NCI-H82 (cell line): Measurements from ENCODE around the gene PTPRT.

Experiments used
- DNase-seq: peaks from one replicate; lab custom pipeline; 2025; lab: John Stamatoyannopoulos, UW

PTPRT gene

DNA sequence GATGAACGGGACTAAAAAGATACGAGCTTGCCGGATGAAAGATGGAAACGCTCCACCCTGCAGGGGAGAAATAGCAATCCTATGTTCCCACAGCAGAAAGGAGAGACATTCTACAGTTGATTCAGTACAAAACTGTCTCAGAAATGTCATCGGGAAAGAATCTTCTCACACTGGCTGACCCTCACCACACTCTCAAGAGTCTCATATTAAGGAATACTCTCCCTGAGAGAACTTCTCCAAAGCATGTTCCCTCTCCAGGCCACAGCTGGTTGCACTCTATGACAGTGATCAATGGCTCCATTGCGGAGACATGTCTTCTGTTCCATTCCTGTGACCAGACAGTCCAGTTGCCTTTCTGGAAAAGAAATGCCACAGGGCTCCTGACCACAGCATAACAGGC is 813.6 kb downstream of the PTPRT start:
- DNase-seq: no peak

DNA sequence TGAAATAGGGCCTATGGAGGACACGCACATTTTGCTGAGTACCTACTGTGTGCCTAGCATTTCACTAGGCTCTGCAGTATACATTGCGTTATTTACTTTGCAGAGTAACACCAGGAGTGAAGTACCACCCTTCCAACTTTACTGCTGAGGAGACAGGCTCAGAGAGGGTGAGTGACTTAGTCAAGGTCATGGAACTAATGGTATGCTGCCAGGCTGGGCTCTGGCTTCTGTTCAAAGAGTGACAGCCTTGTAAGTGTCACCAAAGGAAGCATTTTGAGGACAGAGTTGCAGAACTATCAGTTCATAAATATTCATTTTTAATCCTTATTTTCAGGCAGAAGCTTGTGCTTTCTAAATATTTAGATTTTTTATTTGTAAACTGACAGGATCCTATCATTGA is 816.7 kb downstream of the PTPRT start:
- no peak for DNase-seq

DNA sequence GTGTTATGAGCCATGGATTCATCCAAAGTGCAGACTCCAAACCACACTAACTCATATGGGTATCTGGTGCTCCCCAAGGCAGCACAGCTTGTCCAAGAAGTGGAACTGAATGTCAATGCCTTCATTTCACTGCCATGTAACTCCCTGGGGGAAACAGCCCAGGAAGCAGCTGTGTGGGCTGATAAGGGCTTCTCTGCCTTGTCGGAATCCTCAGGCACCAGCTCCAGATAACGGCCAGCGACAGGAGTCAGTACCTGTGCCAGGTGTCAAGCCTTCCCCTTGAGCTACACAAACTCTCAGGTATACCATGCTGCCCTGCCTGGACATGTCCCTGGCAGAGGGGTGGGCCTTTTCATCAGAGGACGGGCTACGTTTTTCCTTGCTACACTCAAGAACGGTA is 819.6 kb downstream of the PTPRT start:
- no peak for DNase-seq

DNA sequence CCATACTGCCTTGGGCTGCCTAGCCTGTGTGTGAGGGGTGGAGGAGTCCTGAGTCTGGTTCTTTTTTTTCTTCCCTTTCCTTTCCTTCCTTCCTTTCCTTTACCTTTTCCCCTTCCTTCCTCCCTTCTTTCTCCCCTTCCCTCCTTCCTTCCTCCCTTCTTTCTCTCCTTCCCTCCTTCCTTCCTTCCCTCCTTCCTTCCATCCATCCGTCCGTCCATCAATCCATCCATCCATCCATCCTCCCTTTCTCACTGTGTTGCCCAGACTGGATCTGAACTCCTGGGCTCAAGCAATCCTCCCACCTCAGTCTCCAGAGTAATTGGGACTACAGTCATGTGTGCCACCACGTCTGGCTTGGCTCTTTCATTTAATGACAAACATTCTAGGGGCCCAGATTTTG is 820.8 kb downstream of the PTPRT start:
- DNase-seq: no peak

DNA sequence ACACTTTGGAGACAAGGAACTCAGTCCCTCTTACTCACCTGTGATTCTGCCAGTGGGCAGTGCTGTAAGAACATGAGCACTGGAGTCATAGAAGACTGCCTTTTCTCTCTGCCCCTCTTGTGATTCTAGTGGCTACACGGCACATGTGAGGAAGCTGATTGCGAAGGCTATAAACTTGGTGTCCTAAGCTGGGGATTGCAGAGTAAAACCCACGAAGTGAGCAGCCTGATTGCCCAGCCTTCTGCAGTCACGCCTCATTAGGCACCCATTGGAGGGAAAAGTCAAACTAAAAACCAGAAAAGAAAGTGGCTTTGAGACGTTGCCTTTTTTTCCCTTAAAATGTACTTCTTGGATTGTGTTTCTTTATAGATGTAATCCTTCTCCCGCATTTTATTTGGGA is 823.1 kb downstream of the PTPRT start:
- peak; percentile 51 for DNase-seq

DNA sequence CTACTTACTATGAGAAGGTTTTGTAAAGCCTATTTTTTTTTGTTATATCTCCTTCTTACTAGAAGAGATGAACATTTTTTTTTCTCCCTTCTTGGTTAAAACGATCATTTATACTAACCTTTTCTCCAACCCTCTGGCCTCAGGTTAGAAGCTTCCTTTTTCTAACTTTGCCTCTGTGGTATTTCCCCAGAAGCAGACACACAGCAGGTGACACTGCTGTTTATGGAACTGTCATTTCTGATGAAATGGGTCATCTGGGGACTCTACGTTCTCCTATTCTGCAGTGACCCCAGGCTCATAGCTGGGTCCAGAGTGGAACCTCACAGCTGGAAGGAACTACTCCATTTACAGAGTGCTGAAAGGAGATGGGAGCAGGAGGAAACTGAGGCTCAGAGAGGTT is 825.3 kb downstream of the PTPRT start:
- DNase-seq: no peak

DNA sequence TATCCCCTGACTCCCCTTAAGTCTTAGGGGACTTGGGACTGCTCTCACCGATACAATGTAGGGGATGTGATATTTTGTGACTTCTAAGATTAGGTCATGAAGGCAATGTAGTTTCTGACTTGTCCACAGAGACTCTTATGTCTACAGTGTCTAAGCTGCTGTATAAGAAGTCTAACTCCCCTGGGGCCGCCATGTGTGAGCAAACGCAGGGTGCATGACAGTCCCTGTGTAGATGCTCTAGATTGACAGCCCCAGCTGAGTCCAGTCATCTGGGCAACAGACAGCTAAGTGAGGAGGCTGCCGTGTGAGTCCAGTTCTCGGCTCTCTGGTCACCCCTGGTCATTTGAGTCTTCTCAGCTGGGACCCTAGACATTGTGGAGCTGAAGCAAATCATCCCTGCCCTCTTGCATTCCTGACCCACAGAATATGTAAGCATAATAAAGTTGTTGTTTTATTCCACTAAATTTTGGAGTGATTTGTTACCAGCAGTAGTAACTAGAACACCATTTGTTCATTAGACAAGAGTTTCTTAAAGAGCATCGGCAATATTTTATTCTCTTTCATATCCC is 828.2 kb downstream of the PTPRT start:
- peak; percentile 43 for DNase-seq

DNA sequence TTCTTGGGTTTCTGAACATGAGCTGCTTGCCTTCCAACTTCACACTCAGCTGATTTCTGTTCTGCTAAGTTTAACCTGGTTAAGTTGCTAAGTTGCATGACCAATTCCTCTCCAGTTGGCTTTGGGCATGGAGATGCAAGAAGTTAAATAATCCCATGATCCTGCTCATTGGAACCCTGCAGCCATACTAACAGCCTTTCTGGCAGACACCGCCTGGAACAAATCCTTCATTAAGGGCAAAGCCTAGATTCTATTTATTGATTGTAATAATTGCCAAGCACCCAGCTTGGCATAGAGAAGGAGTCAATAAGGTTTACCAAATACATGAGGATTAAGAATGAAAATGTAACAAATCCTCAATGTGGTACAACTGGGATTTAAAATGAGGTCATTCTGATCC is 829.1 kb downstream of the PTPRT start:
- no peak for DNase-seq

DNA sequence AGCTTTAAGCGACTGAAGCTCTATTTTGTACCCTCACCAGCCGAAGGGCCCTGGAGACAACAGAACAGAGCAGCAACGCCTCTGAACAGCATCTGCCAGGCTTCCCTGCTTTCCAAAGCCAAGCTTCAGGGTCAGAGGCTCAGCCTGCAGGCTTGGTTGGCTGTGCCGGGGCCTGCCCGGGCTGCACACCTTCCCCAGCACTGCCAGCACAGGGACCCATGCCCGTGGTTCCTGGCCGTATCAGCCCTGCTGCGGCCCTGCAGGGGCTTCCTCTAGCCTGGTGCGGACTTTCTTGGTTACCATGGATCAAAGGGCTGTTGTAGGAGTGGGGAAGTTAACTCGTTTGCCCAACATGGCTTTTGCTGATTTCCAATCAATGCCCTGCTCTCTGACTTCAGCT is 830.1 kb downstream of the PTPRT start:
- no peak for DNase-seq

DNA sequence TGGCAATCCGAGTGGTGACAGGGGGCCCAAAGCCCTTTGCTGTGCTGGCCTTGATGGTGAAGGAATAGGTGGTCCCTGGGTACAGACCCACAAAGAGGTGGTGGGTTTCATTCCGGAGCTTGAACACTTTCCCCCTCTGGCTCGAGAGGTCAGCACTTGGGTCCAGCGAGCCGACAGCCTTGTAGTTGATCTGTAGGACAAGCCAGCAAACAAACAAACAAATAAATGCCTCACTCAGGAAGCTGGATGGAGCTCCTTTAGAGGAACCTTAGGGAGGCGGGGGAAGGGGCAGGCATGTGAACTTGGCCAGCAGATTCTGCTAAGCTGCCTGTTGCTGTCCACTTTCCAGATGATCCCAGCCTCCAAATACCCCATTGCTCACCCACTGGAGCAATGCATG is 837.6 kb downstream of the PTPRT start:
- peak; percentile 1 for DNase-seq

DNA sequence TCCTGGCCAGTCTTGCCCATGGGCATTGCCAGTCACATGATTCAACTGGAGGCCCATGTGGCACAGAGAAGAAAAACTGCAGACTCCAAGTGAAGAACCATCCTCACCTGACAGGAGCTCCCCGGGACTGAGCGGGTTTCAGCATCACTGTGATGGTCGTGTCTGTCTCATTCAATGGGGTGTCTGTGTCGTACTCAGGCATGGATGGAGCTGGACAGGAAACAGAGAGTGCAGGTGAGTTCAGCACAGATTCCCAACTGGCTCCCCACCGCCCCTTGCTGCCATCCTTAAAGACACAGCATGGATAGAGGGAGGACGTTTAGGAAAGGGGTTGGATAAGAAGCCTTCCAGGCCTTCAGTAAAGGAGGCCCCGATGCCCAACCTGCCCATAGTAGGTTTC is 839.2 kb downstream of the PTPRT start:
- no peak for DNase-seq

DNA sequence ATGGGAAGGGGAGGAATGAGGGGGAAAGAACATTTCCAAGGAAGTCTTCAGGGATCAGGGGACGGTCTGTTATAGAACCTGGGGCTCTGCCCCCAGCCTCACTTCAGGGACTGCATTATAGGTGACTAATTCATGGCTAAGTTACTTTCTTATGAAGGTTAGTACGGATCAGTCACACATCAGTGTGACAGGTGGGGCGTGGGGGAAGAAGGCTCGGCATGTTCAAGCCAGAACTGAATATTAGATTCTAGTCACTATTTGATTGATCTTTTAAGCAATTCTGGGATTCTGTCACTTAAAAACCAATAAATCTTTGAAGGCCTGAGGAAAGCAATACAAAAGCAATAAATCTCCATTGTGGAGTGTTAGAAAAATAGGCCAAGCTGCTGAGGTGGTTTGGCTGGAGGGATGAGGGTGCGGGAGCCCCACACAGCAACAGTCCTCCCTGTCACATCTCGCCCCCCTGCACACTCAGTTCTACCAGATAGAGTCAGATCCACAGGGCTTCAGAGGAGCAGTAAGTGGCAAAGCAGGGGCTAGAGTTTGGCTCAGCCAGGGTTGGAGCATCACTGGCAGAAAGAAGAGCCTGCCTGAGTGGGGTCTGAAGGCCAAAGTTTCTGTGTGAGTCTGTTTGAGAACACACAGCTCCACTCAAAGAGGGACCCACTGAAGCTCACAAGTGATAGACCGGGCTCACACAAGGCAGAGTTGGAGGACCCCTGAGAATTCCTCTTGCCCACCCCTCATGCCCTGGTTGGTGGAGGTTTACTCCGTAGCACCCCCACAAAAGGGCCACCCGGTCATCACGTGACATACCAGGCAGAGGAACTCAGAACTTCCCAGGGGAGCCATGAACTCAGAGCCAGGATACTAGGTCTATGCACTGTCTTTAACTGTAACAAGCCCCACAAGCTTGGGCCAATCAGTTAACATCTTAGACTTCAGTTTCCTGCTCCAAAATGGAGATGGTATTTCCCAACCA is 843.2 kb downstream of the PTPRT start:
- DNase-seq: peak; percentile 21

DNA sequence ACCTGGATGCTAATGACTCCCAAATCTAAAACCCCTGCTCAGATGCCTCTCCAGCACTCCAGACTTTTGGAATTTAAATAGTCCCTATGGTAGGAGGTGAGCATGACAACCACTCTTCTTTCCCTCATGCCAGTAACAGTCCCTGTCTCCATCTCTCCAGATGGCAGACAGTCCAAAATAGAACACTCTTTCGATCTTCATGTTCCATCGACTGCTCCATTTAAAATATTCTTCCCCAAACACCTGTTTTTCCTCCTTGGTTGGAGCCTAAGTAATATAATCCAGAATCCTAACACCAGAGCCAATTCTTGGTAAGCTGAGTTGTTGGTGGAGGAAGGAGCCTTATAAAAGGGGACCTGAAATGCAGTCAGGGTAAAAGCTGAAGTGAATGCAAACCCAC is 848.1 kb downstream of the PTPRT start:
- no peak for DNase-seq

DNA sequence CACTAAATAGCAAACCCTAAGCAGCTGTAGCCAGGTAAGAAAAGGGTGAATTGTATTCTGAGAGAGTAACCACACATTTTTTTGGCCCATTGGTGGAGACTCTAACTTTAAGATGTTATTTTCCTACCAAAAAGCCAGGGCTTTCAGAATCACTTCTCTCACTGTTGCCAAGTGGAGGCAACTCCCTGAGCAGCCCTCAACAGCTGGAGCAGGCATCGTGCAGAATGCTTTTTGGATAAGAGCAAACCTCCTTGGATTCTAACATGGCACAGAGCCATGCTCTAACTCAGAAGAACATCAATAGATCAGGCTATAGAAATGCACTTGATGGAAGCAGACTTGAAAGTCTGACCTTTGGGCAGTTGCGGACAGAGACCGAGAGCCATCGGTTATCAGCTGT is 849.3 kb downstream of the PTPRT start:
- no peak for DNase-seq

DNA sequence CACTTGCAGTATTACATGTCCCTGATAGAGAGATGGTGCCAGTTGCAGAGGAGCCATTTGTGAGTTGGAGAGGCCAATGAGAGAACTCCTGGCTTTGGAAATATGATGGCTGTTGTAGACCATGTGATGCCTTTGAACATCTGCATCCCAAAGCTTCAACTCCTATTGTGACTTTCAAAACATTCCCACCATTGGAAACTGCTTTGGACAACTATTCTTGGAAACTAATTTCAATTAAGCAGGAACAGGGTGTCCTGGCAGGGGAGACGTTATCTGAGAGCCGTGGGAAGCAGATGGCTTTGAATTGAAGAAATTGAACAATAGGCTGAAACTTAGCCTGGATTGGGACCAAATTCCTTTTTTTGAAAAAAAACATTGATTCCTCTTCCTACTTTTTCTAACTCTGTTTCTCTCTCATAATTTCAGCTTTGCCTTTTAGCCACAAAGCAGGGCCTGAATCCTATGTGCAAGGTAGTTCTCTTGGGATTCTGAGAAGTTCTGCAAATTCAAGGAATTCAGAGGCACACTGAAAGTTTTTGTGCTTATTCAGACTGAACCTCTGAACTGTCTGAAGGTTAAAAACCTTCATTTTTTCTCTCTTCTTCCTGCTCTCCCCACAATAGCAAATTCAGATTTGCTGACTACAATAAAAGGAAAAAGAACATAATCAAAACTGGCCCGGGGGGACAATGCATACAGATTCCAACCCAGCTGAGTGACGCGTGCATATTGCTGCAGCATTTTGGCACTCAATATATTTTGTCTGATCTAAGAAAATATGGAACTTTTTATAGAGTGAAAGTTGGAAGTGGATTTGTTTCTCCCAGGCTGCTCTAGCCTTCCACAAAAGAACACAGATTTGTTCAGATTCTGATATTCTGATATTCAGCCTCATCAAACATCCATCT is 851.2 kb downstream of the PTPRT start:
- no peak for DNase-seq

DNA sequence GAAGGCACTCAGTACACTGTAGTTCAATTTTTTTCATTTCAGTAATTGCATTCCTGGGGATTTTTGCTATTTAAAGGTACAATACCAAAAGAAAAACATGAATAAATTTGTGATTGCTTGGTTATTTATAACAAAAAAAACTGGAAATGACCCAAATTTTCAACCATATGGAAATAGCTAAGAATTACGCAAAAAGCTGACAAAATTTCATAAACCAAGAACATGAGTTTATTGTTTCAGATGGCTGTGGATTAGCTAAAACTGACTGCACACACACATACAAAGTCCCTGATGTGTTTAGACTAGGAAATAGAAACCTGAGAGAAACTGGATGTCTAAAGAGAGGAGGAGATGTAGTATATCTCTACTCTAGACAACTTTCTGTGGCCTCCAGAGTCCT is 853.1 kb downstream of the PTPRT start:
- DNase-seq: no peak

DNA sequence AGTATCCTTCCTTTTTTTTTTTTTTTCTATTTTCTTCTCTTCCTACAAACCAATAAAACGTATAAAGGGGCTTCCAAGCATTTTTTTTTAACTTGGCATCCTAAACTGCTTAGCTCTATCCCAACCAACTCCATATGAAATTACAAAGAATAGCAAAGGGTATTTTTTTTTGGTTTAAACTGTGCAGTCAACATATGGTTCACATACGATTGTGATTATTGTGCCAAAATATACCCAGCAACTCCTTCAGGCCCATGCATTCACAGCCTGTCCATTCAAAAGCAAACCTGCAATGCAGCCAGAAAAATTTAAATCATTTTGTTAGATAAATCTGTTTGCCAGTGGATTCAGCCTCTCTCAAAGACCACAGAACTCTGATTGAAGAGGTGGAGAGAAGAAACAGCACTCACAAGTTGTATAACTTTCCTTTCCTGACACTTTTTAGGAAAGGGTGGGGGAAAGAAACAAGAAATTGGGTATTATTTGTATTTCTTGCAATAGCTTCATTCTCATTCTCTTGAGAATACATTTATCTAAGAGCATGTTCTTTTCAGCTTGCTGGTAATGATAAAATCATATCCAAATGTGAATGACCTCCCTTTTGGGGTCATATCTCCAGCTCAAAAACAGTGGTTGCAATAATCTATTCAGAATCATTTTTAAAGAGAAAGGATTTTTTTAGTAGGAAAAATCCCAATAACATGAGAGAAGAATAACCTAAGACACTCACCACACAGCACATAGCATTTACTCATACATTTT is 870.3 kb downstream of the PTPRT start:
- DNase-seq: no peak

DNA sequence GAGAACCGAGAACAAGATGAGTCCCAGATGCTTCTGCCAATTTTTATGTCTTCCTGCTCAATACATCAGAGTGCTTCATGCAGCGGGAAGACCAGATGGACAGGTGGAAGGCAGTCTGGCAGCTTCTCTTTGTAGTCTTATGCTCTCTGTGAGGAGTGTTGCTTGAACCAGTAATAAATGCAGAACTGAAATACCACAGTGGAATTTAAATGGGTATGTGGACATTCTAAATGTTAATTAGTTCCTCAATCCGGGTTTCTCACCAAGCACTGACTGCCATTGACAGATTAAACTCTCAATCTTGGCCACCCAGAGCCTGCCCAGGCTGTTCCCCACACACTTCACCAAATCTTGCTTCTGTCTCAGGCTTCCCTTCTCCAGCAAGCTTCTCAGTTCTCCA is 876.0 kb downstream of the PTPRT start:
- no peak for DNase-seq

DNA sequence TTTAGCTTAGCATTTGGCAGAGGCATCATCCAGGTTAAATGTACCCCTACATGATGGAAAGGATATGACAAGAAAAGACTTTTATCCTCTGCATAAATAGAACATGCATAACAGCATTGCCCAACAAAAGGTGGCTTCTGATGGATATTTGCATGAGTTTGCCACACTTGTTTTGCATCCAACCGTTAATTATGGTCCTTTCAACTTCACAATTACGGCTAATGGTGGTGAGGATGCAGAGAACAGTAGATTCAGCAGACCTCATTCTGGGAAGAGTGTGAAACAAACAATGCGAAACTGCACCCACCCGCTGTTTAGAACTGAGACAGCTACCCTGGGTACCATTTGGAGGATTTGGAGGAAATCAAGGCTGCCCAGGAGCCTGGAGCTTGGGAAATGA is 880.7 kb downstream of the PTPRT start:
- DNase-seq: no peak

DNA sequence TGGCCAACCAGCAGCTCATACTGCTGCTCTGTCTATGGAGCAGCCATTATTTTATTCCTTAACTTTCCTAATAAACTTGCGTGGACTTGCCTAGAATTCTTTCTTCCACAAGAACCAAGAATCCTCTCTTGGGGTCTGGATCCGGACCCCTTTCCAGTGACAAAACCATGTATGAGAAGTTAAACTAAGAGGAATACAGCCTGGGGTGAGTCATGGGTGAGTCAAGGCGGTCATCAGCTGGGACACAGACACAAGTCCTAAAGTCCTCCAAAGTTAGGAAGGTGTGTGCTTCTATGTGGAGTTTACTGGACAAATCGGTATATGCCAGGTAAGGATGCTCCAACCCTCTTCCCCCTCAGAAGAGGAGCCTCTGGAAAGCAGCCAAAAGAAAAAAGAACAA is 881.5 kb downstream of the PTPRT start:
- DNase-seq: no peak

DNA sequence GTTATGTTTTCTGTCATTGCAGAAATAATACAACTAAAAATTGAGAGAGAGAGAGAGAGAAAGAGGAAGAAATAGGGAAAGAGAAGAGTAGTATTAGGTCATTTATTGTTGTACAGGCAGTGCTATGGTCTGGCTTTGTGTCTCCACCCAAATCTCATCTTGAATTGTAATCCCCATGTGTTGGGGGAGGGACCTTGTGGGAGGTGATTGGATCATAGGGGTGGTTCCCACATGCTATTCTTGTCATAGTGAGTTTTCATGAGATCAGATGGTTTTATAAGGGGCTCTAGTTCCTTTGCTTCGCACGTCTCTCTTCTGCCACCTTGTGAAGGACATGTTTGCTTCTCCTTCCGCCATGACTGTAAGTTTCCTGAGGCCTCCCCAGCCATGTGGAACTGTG is 894.1 kb downstream of the PTPRT start:
- peak; percentile 86 for DNase-seq

DNA sequence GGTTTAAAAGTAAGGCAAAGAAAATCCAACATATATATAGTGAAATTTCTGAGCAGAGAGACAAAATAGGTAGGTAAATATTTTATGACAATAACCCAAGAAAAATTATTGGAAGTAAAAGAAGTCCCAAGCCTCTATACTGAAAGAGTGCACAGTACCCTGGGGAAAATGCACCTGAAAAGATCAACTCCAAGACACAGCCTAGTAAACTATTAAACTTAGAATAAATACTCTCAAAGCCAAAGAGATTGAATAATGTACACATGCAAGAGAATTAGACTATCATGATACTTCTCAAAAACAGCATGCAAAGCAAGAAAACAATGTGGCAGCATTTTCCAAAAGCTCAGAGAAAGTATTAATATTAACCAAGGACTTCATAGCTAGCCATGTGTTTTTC is 894.7 kb downstream of the PTPRT start:
- DNase-seq: no peak
